NCI-H1105 treated with DMSO at 0.1 percent for 48 hours (cell line): ENCODE results near the gene NFATC2.
"Not testable (repeated sequence)": the region's sequence is repeated elsewhere in the genome, so short reads cannot be mapped to it uniquely, and the experiment has no call there.

Experiments
- DNase-seq: peaks from one replicate; lab custom pipeline; 2025; lab: John Stamatoyannopoulos, UW

Gene NFATC2

DNA sequence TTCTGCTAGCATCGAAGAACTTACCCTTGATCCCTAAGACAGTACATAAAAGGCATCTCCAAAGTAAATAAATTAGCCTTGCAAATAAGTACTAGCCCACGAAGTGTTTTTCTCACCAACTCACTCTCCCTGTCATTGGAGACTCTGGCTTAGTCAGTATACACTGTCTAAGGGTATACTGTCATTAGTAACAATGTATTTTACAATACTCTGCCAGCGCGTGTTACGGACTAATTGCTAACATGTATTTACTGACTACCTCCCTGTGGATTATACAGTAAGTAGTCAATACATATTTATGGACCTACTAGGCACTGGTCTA, 72.1 kb downstream of the NFATC2 start:
- no peak for DNase-seq

DNA sequence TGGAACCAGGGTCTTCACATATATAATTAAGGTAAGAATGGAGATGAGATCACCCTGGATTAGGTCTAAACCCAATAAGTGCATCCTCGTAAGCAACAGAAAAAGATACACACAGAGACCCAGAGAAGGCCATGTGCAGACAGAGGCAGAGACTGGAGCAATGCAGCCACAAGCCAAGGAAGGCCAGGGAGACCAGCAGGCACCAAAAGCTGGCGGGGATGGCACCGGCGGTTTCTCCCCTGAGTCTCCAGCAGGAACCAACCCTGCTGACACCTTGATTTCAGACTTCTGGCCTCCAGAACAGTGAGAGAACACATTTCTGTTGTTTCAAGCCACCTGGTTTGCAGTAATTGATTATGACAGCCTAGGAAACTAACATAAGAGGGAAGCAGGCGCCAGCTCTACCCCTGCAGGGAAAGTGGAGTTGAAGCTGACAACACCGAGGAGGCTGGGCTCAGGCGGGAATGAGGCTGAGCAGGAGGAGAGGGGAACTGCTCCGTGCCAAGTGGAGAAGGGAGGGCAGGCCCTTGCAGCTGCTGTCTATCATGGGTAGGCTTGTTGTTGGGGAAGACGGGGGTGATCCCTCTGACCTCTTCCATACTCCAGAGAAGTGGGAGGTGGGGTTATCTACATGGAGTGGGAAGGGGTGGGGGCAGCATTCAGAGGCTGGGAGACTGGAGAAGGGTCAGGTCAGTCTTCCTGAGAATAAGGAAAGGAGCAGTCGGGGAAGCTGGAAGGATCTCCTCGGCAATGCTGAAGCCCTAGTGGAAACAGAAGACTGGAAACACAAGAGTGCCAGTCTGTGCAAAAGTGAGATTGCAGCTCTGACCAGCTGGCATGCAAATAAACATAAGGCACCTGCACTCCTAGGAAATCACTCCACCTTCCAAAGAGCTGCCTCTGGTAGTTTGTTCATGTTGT, 72.7 kb downstream of the NFATC2 start:
- DNase-seq, result peak; percentile 89

DNA sequence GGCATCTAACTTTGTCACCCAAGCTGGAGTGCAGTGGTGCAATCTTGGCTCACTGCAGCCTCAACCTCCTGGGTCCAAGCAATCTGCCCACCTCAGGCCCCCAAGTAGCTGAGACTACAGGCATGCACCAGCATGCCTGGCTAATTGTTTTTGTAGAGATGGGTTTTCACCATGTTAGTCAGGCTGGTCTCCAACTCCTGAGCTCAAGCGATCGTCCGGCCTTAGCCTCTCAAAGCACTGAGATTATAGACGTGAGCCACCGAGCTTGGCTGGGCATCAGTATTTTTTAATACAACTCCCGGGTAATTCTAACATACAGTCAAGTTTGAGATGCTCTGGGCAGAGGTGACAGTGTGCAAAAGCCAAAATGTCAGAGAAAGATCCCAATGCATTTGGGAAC, 73.5 kb downstream of the NFATC2 start:
- DNase-seq, result peak; percentile 19

DNA sequence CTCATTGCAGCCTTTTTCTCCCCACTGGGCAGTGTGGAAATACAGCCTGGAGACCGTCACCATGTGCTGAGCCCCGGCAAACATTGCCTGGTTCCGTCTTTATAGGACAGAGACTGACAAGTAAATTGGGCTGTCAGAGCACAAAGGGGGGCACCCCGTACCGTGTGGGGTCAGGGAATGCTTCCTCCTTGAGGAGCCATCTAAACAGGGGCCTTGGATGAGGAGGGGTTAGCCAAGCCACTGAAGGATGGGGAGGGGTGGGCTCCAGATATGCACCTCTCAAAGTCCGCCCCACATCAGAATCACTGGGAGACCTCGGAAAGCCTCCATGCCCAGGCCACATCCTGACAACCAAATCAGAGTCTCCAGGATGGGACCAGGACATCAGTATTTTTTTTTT, 73.9 kb downstream of the NFATC2 start:
- no peak for DNase-seq

DNA sequence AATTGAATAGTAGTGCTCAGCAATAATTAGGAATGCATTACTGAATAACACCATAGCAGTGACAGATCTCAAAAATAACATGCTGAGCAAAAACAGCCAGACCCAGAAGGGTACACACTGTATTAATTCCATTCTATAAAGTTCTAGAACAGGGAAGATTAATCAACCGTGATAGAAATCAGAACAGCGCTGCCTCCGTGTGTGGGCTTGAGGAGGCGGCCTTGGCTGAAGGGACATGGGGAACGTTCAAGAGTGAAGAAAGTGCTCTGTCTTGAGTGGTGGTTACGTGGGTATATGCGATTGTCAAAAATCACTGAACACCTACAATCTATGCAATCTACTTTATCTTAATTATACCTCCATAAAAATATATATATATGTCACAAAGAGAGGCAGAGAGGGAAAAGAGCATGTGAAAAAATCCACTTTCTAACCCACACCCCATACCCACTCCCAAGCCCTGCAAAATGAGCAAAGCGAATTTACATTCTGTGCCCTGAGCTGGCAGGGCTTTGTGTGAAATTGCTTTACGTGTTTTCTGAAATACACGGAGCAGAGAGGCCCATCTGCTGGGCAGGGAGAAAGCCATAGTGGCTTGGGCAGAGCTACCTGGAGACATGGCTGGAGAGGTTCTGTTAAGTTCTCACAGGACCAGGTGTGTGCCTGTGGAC, 74.4 kb downstream of the NFATC2 start:
- no peak for DNase-seq

DNA sequence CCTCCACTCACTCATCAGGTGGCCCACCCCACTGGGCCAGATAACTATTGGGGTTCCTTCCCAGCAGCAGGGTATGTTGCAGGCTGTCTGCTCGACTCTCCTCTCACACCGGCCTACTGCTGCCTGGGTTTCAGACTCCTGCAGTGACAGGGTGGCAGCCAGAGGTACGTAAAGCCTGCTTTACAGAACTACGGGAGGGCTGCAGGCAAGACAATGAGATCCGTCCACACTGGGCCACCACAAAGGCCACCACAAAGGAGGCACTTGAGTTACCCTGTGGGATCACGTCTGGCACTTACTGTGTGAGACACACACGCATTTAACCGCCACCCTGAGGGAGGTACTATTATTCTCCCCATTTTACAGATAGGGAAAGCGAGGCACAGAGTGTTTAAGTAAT, 78.5 kb downstream of the NFATC2 start:
- no peak for DNase-seq

DNA sequence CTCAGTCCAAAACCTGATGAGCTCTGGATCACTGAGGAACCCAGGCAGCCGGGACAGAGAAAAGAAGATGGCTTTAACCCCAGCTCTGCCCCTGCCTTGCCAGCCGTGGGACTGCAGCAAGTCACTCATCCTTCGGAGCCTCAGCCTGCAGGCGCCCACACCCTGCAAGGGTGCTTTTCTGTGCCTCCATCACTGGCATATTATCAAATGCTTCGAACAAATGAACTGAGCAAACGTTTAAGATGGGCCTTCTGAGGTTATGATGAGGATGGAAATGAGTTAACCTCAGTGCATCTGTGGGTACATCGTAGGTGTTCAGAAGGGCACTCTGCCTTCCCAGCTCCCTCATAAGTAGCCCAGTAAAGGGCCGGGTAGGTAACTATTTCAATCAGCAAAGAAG, 79.0 kb downstream of the NFATC2 start:
- DNase-seq, result no peak

DNA sequence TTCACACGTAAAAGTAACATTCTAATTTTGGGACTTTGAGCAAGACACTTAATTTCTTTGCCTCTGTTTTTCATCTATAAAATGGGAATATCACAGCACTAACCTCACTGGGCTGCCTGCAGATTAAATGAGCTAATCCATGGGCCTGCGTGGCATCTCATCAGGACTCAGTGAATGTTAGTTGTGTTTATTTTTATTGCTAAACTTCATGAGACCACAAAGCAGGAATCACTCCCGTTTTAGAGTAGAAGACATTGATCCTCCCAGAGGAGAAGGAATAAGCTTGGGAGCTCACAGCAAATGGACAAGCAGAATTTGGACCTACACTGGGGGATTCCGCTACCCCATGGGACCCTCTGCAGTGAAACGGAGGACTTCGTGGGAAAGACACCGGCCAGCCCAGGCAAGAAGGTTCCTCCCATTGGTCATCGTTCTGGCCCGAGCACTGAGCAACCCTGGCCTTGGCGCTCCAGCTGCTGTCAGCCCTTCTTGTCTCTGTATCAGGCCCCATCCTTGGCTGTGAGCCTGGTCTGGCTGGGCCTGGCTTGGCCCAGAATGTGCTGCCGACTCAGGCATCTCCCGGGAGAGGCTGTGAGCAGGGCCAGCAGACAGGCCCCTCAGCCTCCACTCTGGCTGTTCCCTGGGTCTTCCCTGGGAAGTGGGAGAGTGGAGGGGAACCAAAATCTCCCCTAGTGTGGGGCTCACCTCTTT, 79.8 kb downstream of the NFATC2 start:
- no peak for DNase-seq

DNA sequence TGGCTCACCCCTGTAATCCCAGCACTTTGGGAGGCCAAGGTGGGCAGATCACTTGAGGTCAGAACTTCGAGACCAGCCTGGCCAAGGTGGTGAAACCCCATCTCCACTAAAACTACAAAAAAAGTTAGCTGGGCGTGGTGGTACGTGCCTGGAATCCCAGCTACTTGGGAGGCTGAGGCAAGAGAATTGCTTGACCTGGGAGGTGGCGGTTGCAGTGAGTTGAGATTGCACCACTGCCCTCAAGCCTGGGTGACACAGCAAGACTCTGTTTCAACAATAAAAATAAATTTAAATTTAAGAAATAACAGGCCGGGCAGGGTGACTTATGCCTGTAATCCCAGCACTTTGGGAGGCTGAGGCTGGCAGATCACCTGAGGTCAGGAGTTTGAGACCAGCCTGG, 80.7 kb downstream of the NFATC2 start:
- DNase-seq, result not testable (repeated sequence)

DNA sequence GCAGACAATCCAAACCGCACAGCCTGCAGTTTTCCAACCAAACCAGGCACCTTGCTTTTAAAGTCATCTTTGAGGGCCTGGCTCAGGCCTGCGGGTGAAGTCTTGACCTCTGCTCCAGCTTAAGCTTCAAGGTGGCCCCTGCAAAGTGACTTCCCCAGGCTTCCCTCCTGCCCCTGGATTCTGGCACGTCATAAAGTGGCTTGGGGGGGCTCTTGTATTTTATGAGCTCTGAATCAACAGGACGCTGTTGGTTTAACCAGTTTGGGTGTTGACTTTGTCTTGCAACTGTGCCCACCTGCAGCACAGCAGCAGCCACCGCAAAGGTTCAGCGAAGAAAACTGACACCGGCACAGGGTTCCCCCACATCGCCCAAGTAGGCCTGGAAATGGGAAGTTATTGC, 81.2 kb downstream of the NFATC2 start:
- DNase-seq, result no peak

DNA sequence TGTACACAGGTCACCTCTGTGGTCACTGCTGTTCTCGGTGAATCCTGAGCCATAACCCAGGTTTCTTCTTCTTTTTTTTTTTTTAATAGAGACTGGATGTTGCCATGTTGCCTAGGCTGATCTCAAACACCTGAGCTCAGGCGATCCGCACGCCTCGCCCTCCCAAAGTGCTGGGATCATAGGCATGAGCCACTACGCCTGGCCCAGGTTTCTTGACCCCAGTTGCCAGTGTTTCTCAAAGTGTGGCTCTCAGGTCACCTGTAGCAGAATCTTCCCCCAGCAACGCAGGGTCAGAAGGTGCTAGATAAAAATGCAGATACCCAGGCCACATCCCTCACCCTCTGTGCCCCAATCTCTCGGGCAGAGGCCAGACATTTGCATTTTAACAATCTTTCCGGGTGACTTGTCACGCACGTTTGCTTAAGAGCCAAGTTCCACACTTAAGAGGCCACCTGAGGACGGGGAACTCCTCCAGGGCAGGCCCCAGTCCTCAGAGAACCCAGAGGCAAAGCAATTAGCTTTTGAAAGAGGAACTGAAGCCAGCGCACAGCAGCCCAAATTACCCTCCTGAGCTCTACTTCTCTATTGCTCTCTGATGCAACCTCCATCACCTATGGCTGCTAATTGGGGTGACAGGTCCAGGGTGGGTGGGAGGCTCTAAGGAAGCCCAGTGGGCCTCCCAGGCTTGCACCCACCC, 81.8 kb downstream of the NFATC2 start:
- no peak for DNase-seq

DNA sequence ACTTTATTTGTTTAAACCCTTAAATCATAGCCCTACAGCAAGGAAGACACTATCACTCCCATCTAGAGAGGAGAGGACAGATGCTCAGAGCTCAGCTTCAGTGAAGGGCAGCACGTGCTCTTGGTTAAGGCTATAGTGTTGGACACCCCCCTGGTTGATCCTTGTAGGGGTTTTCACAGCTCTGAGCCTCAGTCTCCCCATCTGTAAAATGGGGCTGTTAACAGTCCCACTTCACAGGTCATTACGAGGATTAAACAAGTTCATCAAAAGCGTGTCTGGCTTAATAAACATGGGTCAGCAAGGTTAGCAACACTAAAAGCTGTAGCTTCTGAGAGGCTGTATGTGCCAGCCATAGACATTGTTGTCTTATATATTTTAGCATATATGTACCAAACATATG, 82.4 kb downstream of the NFATC2 start:
- DNase-seq, result no peak

DNA sequence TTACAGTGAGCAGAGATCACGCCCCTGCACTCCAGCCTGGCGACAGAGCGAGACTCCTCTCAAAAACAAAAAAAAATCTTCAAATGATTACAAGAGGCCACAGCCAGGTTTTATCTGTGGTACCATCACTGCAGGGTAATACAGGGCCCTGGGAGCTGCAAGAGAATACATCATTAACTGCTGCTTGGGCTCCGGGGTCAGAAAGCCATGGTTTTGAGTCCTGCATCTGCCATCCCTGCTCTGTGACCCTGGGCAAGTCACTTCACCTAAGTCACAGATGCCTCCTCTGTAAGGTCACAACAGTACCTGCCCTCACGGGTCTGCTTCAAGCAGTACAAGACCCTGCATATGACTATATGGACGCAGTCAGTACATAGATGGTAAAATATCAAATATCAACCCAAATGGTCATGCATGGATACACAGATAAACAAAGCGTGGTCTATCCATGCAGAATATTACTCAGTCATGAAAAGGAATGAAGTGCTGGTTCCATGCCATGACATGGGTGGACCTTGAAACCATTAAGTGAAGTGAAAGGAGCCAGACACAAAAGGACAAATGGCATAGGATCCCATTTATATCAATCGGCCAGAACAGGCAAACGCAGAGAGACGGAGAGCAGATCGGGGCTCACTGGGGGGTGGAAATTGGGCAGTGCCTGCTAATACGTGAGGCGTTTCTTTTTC, 83.6 kb downstream of the NFATC2 start:
- DNase-seq, result no peak

DNA sequence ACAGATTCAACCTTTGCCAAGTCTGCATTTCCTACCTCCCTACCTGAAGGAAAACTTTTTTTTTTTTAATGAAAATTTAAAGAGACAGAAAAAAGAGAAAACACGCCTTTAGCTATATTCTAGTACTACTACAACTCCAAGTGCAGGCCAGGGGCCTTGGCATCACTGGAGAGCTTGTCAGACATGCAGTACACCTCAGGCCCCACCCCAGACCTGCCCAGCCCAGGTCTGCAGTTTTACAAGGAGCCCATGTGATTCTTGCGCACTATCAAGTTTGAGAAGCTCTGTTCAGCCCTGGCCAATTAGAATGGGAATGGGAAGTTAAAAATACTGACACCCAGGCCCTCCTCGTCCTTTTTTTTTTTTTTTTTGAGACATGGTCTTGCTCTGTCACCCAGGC, 85.0 kb downstream of the NFATC2 start:
- no peak for DNase-seq

DNA sequence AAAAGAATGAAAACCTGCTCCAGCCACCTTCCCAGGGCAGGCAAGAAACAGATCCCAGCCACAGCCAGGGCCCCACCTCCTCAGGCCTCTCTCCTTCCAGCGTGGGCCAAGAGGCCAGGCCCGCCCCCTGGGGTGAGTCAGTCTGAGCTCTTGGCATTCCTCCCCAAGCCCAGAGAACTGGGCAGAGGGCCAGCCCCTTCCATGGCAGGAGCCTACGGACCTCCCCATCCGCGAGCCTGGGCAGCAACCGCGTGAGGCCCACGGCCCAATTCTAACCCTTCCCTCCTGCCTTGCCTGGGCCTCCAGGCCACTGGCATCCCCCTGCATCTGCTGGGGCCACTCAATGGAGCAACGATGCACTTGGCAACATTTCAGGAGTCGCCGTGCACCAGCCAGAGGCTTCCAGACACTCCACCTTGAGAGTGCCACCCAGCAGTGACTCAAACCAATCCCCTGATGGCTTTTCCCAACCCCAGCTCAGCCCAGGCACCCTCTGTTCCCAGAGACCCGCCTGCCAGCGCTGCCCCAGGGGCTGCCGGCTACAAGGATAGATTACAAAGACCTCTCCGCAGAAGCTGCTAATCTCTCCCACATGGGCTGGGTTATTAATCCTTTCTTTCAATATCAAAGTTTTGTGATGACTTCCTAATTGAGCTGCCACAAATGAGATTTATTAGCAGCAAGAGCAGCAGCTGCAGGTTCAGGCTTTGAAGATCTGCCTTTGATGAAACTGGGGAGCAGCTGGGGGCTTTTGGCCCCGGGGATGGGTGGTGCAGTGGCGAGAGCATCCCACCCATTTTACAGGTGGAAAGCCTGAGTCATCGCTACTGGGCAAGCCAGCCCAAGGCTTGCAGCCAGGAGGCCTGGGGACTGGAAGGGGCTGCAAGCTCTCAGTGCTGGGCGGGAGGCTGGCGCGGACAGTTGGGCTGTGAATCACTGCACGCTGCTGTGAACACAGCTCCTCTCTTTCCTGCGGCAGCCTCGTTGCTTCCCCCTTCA, 85.7 kb downstream of the NFATC2 start:
- DNase-seq, result peak; percentile 95

DNA sequence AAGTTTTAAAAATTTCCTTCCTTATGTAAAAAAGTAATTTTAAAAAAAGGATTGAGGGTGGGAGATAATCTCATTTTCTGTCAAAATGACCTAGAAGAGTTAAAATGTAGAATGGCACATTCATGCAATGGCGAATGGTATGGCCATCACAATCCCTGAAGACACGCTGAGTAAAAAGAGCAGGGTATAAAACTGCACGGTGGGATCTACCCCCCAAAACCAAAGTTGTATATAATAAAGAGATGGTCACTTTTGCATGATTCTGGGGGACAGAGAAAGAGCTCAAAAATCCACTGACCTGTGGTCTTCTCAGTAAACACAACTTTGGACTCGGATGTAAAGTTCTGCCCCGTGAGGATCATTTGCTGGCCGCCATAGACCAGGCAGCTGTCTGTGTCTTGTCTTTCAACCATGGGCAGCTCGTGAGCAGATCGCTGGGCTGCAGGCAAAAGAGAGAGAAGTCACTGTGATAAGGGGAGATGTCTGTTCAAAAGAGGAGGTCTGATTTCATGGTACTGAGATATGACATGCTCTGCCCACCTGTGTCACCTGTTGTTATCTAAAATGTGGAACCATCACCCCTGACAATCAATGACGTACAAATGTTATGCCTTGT, 88.2 kb downstream of the NFATC2 start:
- DNase-seq, result no peak

DNA sequence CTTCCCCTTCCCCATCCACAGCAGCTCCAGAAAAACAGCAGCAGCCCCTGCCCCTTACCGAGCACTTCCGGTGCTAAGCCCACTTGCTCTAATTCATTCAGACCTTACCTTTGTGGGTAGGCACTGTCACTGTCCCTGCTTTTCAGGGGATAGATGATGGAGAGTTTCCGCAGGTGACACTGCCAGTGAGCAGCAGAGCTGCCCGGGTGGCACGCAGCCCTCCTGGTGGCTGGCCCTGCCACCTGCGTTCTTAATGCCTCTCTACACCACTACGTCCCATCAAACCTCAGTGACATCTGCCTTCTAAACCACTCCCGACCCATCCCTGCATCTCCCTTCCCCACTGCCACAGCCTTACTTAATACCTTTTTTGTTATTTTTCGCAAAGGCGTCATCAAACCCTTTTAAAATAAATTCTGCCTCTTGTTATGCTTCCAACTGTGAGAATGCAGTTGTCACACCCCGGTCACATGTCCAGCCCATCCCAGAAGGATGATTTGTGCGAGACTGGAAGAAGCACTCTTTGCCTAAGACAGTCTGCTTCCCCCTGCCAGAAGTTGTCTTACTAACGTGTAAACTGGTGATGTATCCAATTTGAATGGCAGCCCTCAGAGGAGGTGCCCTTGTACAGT, 89.7 kb downstream of the NFATC2 start:
- no peak for DNase-seq

DNA sequence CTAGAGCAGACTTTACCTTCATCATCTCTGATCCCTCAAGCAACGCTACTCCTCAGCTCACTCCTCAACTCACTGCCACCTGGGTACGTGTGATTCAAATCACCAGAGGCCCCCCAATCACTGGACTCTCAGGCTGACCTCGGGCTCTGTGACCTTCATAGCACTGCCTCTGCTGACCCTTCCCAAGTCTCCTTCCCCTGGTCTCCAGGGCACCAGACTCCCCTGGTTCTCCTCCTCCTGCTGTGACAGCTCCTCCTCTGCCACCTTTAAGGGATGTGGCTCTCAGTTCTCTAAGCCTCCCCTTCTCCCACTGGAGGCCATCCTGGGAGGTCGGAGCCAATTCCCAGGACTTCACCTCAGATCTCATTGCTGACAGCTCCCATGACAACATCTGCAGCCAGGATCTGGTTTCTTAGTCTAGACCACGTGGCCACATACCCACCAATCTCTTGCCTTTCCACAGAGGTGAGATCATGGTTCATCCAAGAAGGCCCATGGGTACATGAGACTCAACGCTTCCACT, 90.4 kb downstream of the NFATC2 start:
- DNase-seq, result no peak

DNA sequence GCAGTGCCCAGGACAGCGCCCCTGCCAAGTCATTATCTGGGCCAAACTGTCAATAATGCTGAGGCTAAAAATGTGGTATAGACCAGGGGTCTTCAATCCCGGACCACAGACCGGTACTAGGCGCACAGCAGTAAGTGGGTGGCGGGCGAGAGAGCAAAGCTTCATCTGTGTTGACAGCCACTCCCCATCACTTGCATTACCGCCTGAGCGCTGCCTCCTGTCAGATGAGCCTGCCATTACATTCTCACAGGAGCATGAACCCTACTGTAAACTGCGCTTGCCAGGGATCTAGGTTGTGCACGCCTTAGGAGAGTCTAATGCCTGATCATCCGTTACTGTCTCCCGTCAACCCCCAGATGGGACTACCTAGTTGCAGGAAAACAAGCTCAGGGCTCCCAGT, 91.0 kb downstream of the NFATC2 start:
- DNase-seq, result no peak
